Hepatocyte (in vitro differentiated cells): ENCODE data around the gene PLRG1. TPM values are rescaled to one million over a fixed set of nuclear protein-coding genes. Genes with fewer than 3 reads are reported as not detected.

Source experiments
- DNase-seq: peaks from one replicate; pipeline ENCODE4 v3.0.0-alpha.2; 2016; ENCODE audit warnings: low spot score
- H2AFZ ChIP-seq: fragments of 200-600 bp; sonication (generic); 2 replicates; pipeline ENCODE4 v1.6.0; 2016; ENCODE audit warnings: antibody characterized with exemption, mild to moderate bottlenecking
- H3K27ac ChIP-seq: fragments of 200-600 bp; sonication (generic); 2 replicates; pipeline ENCODE4 v1.5.1; 2016; ENCODE audit warnings: mild to moderate bottlenecking
- H3K27me3 ChIP-seq: fragments of 200-600 bp; sonication (generic); 2 replicates; pipeline ENCODE4 v1.6.1; 2016
- H3K36me3 ChIP-seq: fragments of 200-600 bp; sonication (generic); replicated peaks from 2 replicates; pipeline ENCODE4 v1.5.1; 2016; ENCODE audit warnings: low read depth; ENCODE audit not compliant: insufficient read depth
- H3K4me1 ChIP-seq: fragments of 200-600 bp; sonication (generic); 2 replicates; pipeline ENCODE4 v1.5.1; 2016; ENCODE audit warnings: mild to moderate bottlenecking, moderate library complexity; ENCODE audit not compliant: insufficient read depth
- H3K4me2 ChIP-seq: fragments of 200-600 bp; sonication (generic); 2 replicates; pipeline ENCODE4 v1.6.0; 2016
- H3K4me3 ChIP-seq: fragments of 200-600 bp; sonication (generic); 2 replicates; pipeline ENCODE4 v1.5.1; 2016; ENCODE audit warnings: mild to moderate bottlenecking
- H3K79me2 ChIP-seq: fragments of 200-600 bp; sonication (generic); 2 replicates; pipeline ENCODE4 v1.6.0; 2017; ENCODE audit warnings: mild to moderate bottlenecking
- H3K9me2 ChIP-seq: fragments of 200-600 bp; sonication (generic); replicated peaks from 2 replicates; pipeline ENCODE4 v1.6.0; 2017; ENCODE audit warnings: mild to moderate bottlenecking; ENCODE audit not compliant: insufficient read depth
- H3K9me3 ChIP-seq: fragments of 200-600 bp; sonication (generic); 2 replicates; pipeline ENCODE4 v1.5.1; 2016; ENCODE audit warnings: low read depth, mild to moderate bottlenecking
- H4K20me1 ChIP-seq: fragments of 200-600 bp; sonication (generic); 2 replicates; pipeline ENCODE4 v1.6.0; 2016; ENCODE audit warnings: mild to moderate bottlenecking; ENCODE audit not compliant: insufficient read depth, poor library complexity, severe bottlenecking
- CTCF ChIP-seq: fragments of 200-600 bp; sonication (generic); IDR thresholded peaks from 2 replicates; pipeline ENCODE4 v1.5.1; 2016; ENCODE audit warnings: antibody characterized with exemption, mild to moderate bottlenecking; ENCODE audit not compliant: poor library complexity
- EZH2 ChIP-seq: fragments of 200-600 bp; sonication (generic); IDR thresholded peaks from 2 replicates; pipeline ENCODE4 v1.6.1; 2016; ENCODE audit warnings: antibody characterized with exemption, mild to moderate bottlenecking, borderline replicate concordance
- EZH2phosphoT487 ChIP-seq: fragments of 200-600 bp; sonication (generic); IDR thresholded peaks from one replicate; pipeline ENCODE4 v1.6.1; 2018; ENCODE audit warnings: antibody characterized with exemption, mild to moderate bottlenecking, low read depth, moderate library complexity; ENCODE audit not compliant: unreplicated experiment, severe bottlenecking
- WGBS: methylation state at CpG from one replicate; pipeline ENCODE4 v1.1.6; 2016; ENCODE audit warnings: low lambda C conversion rate; ENCODE audit errors: missing lambda C conversion rate; 5-methylcytosine and 5-hydroxymethylcytosine counted together
- polyA plus RNA-seq: library from polyadenylated mRNA; unstranded; fragments of >200 nt; fragmentation: Nextera tagmentation; extraction: Ambion mirVana; gene quantifications from 2 replicates; pipeline ENCODE4 v1.2.1, GENCODE V29; 2016
- total RNA-seq: library from RNA; depleted of rRNA; stranded (reverse); fragments of >200 nt; gene quantifications from 2 replicates; pipeline ENCODE4 v1.2.3, GENCODE V29; 2014

Gene PLRG1
- total and polyA plus RNA-seq, 2 experiments from 2014 or later: 54.4 to 63.9 TPM

- Histone ChIP-seq H3K9me3 (no peaks in the 10 kb centered on the region), H3K27me3 (peaks cover 9% of the 10 kb centered on the region), H3K36me3 (no peaks in the 10 kb centered on the region), H3K79me2 (no peaks in the 10 kb centered on the region), H3K27ac (peak overlapping the region; percentile 56), H3K9me2 (no peaks in the 10 kb centered on the region), H3K4me1 (no peaks in the 10 kb centered on the region), H3K4me3 (no peak overlapping the region), H3K4me2 (no peak overlapping the region), H4K20me1 (no peaks in the 10 kb centered on the region), H2AFZ (no peak overlapping the region)
- TF ChIP-seq CTCF: no peak
- no peak for TF ChIP-seq EZH2phosphoT487
- TF ChIP-seq EZH2: no peak
- DNase-seq: peak; percentile 15
- WGBS: 61% methylated on average over 3 of the region's 3 CpGs
Measured at GRCh38 chr4:154507156-154507555, 43.0 kb downstream of the PLRG1 start.

- TF ChIP-seq EZH2phosphoT487 (no peak), CTCF (peak; percentile 76)
- H3K36me3 ChIP-seq: no peaks in the 10 kb centered on the region
- 14% methylated on average over 2 of the region's 2 CpGs for WGBS
- no peaks in the 10 kb centered on the region for H3K9me3 ChIP-seq
- DNase-seq: peak; percentile 66
- H3K4me3 ChIP-seq: no peak overlapping the region
- no peak overlapping the region for H2AFZ ChIP-seq
- H3K9me2 ChIP-seq: no peaks in the 10 kb centered on the region
- no peak overlapping the region for H3K4me2 ChIP-seq
- no peak overlapping the region for H3K27ac ChIP-seq
- no peaks in the 10 kb centered on the region for H3K79me2 ChIP-seq
- no peaks in the 10 kb centered on the region for H3K4me1 ChIP-seq
- H4K20me1 ChIP-seq: no peaks in the 10 kb centered on the region
- peaks cover 17% of the 10 kb centered on the region for H3K27me3 ChIP-seq
Measured at GRCh38 chr4:154506253-154506652, 43.9 kb downstream of the PLRG1 start.

GRCh38 chr4:154503598-154503997 lies 46.6 kb downstream of the PLRG1 start:
- WGBS: 10% methylated on average over 1 of the region's 1 CpG
- Histone ChIP-seq H3K79me2 (no peaks in the 10 kb centered on the region), H3K27ac (no peak overlapping the region), H3K4me1 (no peaks in the 10 kb centered on the region), H3K9me2 (no peaks in the 10 kb centered on the region), H3K36me3 (no peaks in the 10 kb centered on the region), H3K9me3 (no peaks in the 10 kb centered on the region), H2AFZ (no peak overlapping the region), H4K20me1 (no peaks in the 10 kb centered on the region), H3K4me3 (no peak overlapping the region), H3K27me3 (peaks cover 38% of the 10 kb centered on the region), H3K4me2 (no peak overlapping the region)
- TF ChIP-seq EZH2phosphoT487: no peak
- peak; percentile 32 for TF ChIP-seq CTCF
- no peak for TF ChIP-seq EZH2
- DNase-seq: peak; percentile 16

GRCh38 chr4:154502111-154502510 lies 48.1 kb downstream of the PLRG1 start:
- Histone ChIP-seq H3K27ac (no peak overlapping the region), H3K4me2 (no peak overlapping the region), H3K9me3 (no peaks in the 10 kb centered on the region), H4K20me1 (no peaks in the 10 kb centered on the region), H3K9me2 (no peaks in the 10 kb centered on the region), H3K4me3 (no peak overlapping the region), H2AFZ (no peak overlapping the region), H3K79me2 (no peaks in the 10 kb centered on the region), H3K4me1 (no peaks in the 10 kb centered on the region), H3K27me3 (peaks cover 44% of the 10 kb centered on the region), H3K36me3 (no peaks in the 10 kb centered on the region)
- WGBS: 82% methylated on average over 6 of the region's 6 CpGs
- TF ChIP-seq EZH2phosphoT487: no peak
- no peak for TF ChIP-seq CTCF
- TF ChIP-seq EZH2: no peak
- DNase-seq: no peak
